Adrenal gland (tissue), 5 donors: Measurements from ENCODE around the gene RET.

ENCODE experiments used
- POLR2A ChIP-seq, 2 donors: fragments of 450-650 bp; IDR thresholded peaks; one replicate each; pipeline ENCODE4 v1.6.1; 2017; ENCODE audit warnings: antibody characterized with exemption in 2 of 2, mild to moderate bottlenecking in 2 of 2, moderate library complexity in 1 of 2
- TF ChIP-seq, protein P1 (sequence below), 6 experiments: fragments of 450-650 bp in 4 of 6; fragments of 200-600 bp in 2 of 6; sonication (generic) in 1 of 6; IDR thresholded peaks; 1 replicate in 5 of 6; 2 replicates in 1 of 6; pipeline versions ENCODE4 v1.5.1 to v1.8.0; 2016 to 2021; ENCODE audit warnings: antibody characterized with exemption in 6 of 6, mild to moderate bottlenecking in 2 of 6, moderate library complexity in 1 of 6
- donor health status: DM: no; HTN: no; CAD: no.

DNA sequence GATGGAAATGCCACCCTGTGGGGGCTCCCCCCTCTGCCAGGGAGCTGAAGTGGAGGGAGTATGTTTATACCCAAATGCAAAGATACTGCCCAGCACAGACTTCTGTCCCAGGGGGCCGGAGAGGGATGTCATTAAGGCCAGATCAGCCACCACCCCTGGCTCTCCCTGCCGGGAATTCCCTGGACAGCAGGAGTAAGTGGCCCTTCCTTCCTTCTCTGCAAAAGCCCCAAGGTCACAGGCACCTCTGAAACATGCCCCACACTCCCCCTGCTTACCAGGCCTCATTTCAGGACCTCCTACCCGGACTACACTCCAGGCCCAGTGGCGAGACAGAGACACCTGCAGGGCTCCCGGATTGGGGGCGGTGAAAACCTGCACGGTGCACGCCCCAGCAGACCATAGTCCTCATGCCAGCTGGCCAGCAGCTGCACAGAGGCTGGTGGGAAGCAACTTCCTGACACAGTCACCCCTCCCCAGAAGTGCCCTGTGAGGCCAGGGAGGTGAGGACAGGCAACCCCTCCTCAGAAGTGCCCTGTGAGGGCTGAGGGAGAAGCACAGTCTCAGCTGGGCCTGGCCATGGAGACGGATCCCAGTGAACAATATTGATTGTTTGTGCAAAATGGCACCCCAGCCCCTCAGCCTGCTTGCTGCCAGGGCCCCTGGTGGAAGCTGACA lies 33.0 kb upstream of the RET start:
- TF ChIP-seq, protein P1, sequence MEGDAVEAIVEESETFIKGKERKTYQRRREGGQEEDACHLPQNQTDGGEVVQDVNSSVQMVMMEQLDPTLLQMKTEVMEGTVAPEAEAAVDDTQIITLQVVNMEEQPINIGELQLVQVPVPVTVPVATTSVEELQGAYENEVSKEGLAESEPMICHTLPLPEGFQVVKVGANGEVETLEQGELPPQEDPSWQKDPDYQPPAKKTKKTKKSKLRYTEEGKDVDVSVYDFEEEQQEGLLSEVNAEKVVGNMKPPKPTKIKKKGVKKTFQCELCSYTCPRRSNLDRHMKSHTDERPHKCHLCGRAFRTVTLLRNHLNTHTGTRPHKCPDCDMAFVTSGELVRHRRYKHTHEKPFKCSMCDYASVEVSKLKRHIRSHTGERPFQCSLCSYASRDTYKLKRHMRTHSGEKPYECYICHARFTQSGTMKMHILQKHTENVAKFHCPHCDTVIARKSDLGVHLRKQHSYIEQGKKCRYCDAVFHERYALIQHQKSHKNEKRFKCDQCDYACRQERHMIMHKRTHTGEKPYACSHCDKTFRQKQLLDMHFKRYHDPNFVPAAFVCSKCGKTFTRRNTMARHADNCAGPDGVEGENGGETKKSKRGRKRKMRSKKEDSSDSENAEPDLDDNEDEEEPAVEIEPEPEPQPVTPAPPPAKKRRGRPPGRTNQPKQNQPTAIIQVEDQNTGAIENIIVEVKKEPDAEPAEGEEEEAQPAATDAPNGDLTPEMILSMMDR (IDR thresholded peaks at IDR 0.05): no peak
- no peak for TF ChIP-seq POLR2A (IDR thresholded peaks at IDR 0.05)
